ENCODE results near the gene C2orf76.
"Not testable (repeated sequence)": the region's sequence is repeated elsewhere in the genome, so short reads cannot be mapped to it uniquely, and the experiment has no call there.

Gene C2orf76

DNA sequence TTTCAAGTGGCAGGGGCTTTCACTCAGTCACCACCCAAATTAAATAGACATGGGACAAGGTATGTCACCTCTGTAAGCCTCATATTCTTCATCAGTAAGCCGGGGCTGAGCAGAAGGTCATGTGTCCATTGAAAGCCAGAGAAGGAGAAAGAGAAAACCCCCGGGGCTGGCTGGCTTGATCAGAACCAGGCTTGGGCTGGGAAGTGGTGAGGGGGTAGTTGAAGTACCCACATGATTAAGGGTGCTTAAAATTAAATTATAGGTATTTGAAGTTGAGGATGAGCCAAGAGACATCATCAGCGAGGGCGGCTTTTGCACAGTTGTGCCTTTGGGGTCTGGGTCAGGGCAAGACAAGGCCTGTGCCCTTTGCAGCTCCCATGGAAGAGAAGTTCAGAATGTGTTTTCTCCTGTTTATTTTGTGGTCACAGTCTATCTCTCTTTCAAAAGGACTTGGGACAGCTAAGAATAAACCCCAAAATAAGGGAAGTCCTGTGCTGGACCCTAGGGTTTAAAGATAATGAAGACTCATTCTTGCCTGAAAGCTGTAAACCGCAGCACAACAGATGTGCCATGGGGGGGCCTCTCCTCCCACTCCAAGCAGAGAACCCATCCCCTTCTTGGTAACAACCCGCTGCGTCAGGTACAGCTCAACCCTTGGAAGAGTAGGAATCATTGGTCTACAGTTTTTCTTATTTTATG is 10.8 kb upstream of the C2orf76 start:
- DNase-seq: peak; percentile 83

DNA sequence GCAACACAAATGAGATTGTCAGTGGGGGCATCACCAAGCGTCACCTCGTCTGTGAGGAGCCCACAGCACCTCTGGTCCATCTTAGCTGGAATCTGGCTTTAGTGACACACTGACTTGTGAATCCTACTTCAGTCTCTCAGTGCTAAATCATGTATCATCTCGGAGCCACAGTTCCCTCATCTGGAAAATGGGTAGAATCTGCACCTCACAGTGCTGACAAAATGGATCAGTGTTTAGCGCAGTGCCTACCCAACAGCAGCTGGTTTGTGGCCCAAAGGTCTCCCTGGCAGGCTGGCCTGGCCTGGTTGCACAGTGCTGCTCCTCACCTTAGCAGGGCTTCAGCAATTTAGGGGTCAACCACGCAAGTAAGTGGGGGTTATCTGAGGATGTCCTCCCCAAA is 10.2 kb upstream of the C2orf76 start:
- DNase-seq: no peak

DNA sequence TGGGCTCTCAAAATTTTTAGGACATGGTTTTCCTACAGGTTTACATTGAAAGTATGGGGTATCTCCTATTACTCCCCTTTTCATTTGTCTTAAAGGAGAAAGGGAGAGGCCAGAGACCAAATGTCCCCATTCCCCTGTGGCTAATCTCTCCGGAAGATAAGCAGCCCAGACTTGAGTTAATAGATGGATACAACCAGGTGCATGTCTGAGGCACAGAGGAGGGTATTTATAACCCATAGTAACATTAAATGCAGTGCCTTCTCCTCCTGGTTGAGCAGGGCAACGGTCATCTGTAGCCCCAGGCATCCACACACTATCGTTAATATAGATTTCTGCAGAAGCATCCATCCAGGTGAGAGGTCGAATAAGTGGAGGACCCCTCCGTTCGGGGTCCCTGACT is 9.8 kb upstream of the C2orf76 start:
- DNase-seq: not testable (repeated sequence)

DNA sequence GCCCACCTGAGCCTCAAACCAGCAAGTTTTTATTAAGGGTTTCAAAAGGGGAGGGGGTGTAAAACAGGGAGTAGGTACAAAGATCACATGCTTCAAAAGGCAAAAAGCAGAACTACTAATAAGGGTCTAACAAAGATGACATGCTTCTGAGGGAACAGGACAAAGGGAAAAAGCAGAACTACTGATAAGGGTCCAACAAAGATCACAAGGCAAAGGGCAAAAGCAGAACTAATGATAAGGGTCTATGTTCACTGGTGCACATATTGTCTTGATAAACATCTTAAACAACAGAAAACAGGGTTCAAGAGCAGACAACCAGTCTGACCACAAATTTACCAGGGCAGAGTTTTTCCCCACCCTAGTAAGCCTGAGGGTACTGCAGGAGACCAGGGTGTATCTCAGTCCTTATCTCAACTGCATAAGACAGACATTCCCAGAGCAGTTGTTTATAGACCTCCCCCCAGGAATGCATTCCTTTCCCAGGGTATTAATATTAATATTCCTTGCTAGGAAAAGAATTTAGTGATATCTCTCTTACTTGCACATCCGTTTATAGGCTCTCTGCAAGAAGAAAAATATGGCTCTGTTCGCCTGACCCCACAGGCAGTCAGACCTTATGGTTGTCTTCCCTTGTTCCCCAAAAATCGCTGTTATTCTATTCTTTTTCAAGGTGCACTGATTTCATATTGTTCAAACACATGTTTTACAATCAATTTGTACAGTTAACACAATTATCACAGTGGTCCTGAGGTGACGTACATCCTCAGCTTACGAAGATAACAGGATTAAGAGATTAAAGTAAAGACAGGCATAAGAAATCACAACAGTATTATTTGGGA is 7.5 kb upstream of the C2orf76 start:
- DNase-seq: peak; percentile 32

DNA sequence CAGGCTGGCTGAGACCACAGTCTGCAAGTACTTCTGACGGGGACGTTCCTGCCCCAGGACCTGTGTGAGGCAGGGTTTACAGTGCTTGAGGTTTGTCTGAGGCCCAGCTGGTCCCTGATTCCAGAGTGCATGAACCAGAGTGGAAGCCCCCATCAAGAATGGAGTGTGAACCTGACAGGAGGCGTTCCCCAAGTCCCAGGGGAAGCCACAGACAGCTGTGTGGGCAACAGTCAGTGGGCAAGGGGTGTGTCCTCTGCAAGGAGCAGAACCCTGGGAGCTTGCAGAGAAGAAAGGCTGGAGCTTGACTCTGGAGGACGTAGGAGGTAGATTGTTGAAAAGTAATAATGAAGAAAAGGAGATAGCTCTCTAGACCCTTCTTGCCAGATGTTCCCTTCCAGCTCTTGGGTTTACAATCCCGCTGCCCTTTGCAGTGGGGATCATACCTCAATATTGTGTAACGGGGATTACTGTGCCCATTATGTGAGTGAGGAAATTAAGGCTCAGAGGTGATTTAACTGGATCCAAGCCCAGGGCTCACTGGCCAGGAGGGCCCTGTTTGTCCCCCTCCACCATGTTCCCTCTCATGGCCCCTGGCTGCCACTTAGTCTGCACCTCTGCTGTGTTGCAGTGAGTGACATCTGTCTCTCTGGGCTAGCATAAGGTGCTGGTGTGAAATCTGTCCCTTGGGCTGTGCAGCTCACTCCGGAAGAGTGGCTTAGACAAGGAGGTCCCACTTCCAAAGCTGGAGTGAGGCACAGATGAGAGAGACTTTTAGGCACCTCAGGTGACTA is 6.3 kb upstream of the C2orf76 start:
- DNase-seq: peak; percentile 54

DNA sequence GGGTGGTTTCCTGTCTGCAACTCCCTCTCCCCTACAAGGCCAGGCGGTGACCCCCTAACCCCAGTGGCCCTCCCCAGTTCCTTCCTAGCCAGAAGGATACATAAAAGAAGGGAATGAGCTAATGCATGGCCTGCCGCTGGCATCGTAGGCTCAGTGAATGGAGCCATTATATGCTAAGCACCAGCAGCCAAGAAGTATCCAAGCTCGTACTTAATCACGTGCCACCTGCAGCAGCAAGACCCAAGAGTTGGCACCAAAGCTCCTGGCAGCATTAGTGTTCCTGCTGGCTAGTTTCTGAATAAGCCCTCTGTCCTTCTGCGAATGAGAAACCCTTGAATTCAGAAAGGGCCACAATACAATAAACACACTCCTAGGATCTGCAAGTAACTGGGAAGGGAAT is 4.5 kb upstream of the C2orf76 start:
- no peak for DNase-seq

DNA sequence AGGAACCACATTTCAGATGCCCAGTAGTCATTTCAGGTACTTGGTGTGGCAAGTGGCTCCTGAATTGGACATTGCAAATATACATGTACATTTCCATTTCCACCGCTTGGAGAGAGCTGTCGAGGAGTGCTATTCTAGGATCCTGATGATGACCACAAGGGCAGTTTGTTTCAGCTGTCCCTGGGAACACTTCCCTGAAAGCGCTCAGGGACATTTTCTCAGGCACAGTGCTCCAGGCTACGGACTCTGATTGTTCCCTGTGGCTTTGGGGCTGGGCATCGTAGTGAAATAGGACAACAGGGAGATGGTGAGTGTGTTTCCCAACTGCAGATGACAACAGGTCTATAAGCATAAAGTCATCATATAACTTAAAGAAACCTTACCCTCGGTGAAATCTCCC is 3.2 kb upstream of the C2orf76 start:
- DNase-seq: no peak

DNA sequence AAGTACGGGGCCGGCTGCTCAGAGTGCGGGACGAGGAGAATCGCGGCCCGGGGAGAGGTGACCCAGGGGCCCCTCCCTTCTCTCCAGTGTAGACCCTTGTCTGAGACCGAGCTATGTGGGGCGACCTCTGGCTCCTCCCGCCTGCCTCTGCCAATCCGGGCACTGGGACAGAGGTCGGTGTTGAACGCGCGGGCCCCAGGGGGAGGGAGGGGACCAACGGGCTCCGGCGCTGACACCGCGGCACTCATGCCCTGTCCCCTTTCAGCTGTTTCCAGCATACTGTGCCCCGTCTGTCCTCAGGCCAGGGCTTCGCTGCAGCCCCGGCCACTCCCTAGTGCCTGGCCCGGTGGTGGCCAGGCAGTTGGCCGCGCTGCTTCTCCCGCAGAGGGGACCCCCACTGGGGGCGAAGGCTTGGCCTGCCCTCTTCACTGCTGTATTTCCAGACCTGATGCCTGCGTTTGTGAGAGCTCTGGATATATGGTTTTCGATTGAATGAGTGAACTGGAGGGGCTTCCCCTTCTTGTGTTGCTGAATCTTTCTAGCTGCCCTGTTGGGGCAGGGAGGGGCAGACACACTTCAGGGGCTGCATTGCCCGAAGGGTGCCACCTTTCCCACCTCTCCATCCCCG is 952 bp upstream of the C2orf76 start:
- no peak for DNase-seq

DNA sequence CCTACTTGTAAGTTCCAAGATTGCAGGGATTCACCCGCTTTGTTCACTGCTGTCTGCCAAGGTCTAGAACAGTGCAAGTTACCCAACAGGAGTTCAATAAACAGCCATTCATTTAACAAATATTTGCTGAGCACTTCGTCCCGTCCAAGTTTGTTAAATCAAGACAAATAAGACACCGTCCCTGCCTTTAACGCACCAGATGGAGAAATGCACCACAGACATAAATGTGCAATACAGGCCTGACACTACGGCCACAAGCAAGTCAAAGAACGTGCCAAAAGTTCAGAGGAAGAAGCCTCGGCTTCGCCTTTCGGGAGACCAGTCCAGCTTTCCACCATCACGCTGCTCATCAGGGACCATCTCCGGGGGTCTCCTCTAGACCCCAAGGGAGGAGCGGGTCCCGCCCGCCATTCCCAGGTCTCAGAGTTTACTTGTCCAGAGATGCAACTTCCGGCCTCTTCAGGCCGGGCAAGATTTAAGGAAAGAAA is 429 bp downstream of the C2orf76 start:
- peak; percentile 28 for DNase-seq

DNA sequence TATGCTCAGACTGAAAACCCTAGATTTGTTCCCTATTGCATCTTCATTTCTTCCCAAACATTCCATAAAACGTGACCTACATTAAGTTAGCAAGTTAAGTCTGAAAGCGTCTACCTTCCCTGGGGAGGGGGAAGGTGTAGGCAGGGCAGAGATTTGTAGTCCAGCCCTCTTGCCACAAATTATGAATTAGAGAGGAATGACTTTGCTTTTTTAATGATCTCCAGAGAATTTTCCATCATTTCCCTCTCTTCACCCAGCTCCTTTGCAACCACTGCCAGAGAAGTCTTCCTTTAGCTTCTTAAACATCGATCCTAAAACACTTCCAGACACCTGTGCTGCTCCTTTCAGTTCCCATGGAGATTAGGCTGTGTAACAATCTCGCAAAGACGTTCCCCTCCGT is 1.2 kb downstream of the C2orf76 start:
- DNase-seq: no peak

DNA sequence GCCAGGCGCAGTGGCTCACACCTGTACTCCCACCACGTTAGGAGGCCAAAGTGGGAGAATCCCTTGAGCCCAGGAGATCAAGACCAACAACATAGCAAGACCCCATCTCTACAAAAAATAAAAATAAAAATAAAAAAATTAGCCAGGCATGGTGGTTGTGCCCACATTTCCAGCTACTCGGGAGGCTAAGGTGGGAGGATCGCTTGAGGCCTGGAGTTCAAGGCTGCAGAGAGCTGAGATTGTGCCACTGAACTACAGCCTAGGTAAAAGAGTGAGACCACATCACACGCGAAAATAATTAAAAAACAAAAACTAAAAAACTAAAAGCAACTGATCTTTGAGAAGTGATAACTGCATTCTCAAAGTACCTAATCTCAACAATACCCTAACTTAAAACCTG is 1.8 kb downstream of the C2orf76 start:
- DNase-seq: no peak

DNA sequence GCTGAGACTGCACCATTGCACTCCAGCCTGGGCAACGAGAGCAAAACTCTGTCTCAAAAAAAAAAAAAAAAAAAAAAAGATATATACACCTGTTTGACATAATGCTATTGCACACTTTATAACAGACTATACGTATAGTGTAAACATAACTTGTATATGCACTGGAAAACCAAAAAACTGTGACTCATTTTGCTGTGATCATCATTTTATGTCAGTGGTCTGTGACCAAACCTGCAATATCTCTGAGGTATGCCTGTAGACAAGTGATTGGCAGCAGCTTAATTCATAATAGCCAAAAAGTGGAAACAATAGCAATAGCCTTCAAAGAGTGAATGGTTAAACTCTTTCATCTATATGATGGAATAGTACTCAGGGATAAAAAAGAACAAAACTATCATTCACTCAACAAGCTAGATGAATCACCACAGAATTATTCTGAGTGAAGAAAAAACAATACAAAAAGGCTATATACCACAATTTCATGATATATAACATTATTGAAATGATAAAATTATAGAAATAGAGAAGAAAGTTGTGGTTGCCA is 6.1 kb downstream of the C2orf76 start:
- DNase-seq: no peak

DNA sequence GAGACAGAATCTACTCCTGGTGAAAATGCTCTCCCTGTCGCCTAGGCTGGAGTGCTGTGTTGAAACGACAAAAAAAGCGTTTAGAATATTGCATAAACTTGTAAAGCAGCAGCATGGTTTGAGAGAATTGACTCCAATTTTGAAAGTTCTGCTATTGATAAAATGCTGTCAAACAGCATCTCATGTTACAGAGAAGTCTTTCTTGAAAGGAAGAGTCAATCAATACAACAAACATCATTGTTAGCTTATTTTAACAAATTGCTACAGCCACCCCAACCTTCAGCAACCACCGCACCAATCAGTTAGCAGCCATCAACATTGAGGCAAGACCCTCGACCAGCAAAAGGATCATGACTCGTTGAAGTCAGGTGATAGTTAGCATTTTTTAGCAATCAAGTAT is 6.9 kb downstream of the C2orf76 start:
- DNase-seq: no peak

DNA sequence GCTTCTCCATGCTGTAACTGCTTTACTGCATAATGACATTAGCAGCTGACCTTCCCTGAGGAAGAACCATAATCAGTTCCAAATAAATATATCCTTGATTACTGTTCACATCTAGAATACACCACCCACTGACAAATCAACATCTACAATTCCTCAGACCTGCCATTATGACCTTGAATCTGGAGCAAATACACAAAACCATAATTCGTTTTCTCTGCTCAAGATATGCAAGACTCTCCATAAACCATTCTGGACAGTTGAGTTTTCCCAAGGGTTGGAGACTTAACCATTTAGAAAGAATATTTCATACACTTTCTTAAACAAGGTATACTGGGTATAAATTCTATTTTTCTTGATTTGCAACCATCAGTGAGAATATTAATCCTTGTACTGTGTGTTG is 11.8 kb downstream of the C2orf76 start:
- DNase-seq: no peak

DNA sequence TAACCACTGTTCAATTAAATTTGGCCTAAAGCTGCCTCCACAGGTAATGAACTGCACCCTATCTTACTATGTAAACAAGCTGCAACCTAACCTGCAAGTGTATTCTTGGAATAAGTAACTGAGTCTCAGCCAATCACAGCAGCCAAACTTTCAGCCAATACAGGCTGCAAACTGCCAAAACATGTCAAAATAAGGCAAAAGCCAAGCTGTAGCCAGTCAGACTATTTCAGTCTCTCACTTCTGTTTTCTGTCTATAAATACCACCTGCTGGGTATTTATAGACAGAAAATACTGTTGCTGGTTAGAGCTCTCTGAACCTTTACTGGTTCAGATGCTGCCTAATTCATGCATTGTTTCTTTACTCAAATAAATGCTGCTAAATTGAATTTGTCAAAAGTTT is 14.3 kb downstream of the C2orf76 start:
- no peak for DNase-seq

DNA sequence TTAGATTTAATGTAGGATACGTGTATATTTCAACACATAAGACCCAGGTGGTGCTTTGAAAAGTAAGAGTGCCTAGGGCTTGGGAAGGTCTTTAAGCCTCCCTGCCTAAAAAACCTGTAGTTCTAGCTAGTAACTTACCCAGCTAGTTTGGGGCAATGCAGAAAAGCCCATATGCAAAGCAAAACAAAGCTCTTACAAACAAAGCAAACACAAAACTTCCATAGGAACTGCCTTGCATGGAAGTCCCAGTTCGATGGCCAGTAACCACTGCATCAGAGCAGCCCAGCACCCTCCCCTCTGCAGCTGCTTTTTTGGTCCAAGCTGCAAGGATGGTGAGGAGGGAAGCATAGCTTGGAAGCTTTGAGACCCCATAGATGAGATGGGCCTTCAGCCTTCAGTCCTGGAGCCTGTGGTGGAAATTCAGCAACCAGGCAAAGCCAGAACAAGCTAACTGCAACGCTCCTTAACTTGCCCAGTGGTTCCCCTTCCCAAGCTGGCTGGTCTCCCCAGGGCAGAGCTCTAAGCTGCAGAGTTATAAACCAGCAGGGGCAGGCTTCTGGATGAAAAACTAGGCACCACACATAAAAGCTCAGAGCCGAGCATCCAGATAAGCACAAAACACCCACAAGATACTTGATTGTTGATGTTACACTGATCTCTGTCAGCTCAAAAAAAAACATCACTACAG is 16.2 kb downstream of the C2orf76 start:
- no peak for DNase-seq

DNA sequence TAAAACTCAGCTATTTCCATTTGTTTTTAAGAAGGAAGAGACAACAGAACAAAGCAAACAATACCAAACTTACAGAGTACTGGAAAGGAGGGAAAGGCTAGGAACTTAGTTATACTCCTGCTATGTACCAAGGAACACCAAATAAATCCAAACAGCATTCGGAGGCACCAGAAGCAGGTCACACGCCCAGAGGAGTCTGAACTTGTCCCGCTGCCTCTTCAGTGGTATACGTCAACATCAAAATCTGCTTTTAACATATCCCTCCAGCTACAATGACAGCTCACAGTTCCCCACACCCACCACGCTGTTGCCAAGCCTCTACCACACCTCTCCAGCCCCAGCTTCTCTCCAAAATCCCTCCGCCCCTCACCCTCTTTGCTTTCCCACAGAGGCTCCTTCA is 17.3 kb downstream of the C2orf76 start:
- DNase-seq: no peak

DNA sequence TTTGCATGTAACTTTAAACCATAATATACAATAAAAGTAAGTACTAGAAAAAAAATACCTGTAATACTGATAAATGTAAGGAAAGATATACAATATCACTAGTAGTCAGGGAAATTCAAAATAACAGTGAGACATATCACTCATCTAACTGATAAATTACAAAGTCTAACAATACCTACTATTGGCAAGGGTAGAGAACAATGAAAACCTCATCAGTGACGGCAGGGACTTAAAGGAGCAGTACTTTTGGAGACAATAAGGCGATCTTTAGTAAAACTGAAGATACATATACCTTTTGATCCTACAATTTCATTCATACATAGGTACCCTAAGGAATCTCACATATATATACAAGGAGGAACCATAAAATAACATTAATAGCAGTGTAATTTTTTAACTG is 24.9 kb downstream of the C2orf76 start:
- no peak for DNase-seq

DNA sequence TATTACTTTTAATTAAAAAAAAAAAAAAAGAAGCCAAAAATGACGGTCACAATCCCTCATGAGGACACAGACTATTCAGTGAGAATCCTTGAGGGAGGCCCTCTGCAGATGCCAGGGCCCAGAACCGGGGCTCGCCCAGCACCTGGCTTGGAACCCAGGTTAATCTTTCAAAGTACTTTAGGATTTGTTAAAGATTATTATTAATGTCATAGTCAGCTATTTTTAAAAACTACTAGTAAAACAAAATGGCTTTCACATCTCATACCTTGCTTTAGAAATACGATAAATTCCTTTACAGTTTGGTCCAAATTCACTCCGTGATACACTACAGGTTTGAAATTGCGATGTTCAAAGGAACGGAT is 27.1 kb downstream of the C2orf76 start:
- DNase-seq: no peak

DNA sequence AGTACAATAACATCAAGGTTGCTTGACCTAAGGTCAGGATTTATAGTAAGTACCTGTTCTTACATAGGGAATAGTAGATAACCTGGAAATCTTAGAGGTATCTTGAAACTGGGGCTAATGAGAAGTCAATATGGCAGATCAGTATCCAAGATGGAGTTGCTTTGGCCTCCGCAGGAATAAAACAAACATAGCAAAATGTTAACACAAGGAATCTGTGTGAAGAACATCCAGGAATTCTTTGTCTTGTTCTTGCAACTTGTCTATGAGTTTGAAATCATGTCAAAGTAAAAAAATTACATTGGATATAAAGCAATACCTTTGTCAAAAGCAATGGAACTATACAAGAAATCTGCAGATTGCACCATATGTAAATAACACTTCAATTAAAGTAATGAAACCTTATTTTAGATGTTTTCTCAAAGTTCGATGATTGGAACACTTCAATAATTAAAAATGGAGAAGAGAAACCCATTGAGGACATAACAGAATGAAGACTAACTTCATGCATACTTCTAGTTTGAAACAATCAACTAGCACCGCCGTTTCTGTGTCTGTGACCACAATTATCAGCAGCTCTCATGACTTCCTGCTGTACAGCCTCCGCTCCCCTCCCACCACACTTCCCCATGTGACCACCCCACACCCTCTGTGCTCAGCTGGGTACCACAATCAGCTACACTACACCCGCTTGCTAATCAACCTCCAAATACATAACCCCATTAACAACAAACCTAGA is 27.6 kb downstream of the C2orf76 start:
- DNase-seq: peak; percentile 74

DNA sequence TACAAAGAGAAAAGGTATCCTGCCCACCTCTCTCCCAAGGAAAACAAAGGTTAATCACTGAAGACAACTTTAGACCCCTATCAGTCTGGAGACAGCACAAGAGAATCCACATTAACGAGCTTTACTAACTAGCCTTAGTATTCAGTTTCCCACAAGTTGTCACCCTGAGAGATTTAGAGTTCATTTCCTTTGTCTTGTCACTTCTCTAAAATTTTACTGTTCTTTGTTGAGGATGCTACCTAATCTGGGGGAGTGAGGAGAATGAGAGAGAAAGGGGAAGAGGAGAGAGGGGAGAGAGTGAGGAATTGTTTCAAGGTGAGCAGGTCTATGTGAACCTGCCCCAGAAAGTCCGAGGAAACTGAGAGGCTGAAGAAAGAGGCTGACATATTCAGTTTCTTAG is 28.4 kb downstream of the C2orf76 start:
- DNase-seq: no peak

DNA sequence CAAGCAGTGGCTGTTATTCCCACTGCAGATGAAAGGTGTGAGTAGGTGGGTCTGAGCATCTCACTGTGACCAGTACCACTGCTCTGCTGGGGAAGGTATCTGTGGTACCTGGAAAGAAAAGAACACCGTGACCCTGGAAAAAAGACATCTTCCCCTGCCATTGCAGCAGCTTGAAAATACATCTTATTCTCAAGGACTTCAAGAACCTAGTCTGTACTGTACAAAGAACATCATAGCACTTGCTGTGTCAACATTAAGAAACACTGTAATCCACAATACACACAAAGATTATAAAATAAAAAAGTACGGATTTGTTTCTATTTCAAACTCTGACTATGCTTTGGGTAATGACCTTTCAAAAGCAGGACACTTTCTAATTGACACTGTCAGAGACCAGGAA is 28.9 kb downstream of the C2orf76 start:
- no peak for DNase-seq
